Ovary (tissue), 3 donors: ENCODE data around the gene NUDT6.

Experiments used
- EP300 ChIP-seq: sonication (generic); formaldehyde crosslinking; IDR thresholded peaks from one replicate; pipeline ENCODE4 v1.6.1; 2017; ENCODE audit warnings: antibody characterized with exemption
- POLR2A ChIP-seq: fragments of 450-650 bp; IDR thresholded peaks from one replicate; pipeline ENCODE4 v1.6.1; 2017; ENCODE audit warnings: antibody characterized with exemption, mild to moderate bottlenecking, moderate library complexity
- TF ChIP-seq, protein P1 (sequence below), 3 donors: fragments of 450-650 bp in 2 of 3; fragments of 200-600 bp in 1 of 3; IDR thresholded peaks; one replicate each; pipeline versions ENCODE4 v1.5.1 to v1.8.0; 2016 to 2022; ENCODE audit warnings: antibody characterized with exemption in 3 of 3, mild to moderate bottlenecking in 1 of 3
- donor health status: DM: no; HTN: no; CAD: no.

DNA sequence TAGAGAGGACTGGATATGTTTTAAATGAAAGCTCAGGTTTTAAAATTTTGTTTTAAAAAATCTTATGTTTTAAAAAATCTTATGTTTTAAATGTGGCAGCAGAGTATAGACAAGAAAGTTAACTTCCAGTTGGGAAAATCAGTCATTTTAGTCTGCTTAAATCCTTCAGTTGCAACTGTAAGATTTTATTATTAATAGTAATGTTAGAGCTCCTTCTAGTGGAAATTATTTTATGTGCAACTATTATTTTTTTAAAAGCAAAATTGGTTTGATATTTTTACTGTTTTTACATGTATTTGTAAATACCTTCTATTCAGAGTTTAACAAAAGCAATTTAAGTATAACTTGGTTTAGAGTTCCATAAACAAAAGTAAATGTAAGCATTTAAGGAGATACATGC is 8.5 kb upstream of the NUDT6 start:
- TF ChIP-seq, protein P1, sequence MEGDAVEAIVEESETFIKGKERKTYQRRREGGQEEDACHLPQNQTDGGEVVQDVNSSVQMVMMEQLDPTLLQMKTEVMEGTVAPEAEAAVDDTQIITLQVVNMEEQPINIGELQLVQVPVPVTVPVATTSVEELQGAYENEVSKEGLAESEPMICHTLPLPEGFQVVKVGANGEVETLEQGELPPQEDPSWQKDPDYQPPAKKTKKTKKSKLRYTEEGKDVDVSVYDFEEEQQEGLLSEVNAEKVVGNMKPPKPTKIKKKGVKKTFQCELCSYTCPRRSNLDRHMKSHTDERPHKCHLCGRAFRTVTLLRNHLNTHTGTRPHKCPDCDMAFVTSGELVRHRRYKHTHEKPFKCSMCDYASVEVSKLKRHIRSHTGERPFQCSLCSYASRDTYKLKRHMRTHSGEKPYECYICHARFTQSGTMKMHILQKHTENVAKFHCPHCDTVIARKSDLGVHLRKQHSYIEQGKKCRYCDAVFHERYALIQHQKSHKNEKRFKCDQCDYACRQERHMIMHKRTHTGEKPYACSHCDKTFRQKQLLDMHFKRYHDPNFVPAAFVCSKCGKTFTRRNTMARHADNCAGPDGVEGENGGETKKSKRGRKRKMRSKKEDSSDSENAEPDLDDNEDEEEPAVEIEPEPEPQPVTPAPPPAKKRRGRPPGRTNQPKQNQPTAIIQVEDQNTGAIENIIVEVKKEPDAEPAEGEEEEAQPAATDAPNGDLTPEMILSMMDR (IDR thresholded peaks at IDR 0.05): peak in 2 of 3 donors; percentile 27 to 52
- TF ChIP-seq POLR2A (no peak), EP300 (no peak)
